Activated CD4-positive, alpha-beta T cell treated with anti-CD3 and anti-CD28 coated beads, Interleukin-2, amount 50 U/mL, for 1 hour (primary cell): ENCODE data around the gene HACE1.
A peak's percentile ranks its signal among the peaks of the same experiment; 100 is the strongest.

Source experiments
- DNase-seq: peaks from one replicate; pipeline ENCODE4 v3.0.0-alpha.2; 2020

The HACE1 gene

GRCh38 chr6:104683809-104684208 lies 175.9 kb downstream of the HACE1 start:
- DNase-seq: no peak

- DNase-seq: peak; percentile 68
Measured at GRCh38 chr6:104682722-104683643, 176.7 kb downstream of the HACE1 start.

GRCh38 chr6:104680539-104680938 lies 179.2 kb downstream of the HACE1 start:
- DNase-seq: no peak

- no peak for DNase-seq
Measured at GRCh38 chr6:104679971-104680370, 179.7 kb downstream of the HACE1 start.
